PC-9 (cell line): ENCODE results near the gene FCHSD1. TPM values are rescaled to one million over a fixed set of nuclear protein-coding genes. Genes with fewer than 3 reads are reported as not detected.
A peak's percentile ranks its signal among the peaks of the same experiment; 100 is the strongest.

Source experiments
- BruUV-seq: library from RNA; stranded (reverse); fragments of 400-500 nt; replicated peaks from 2 replicates; lab custom pipeline; 2021; lab: Mats Ljungman, UMichigan
- CTCF ChIA-PET: fragments of 300-600 bp; sonication (Branson Sonifier 250); formaldehyde crosslinking; loops from one replicate; lab custom pipeline; 2022; ENCODE audit warnings: antibody characterized with exemption; lab: Charles Lee
- POLR2A ChIA-PET: fragments of 300-600 bp; sonication (Branson Sonifier 250); formaldehyde crosslinking; loops from one replicate; lab custom pipeline; 2022; ENCODE audit warnings: antibody characterized with exemption; ENCODE audit not compliant: unreplicated experiment; lab: Charles Lee
- DNase-seq, 2 experiments: peaks; one replicate each; pipeline versions ENCODE4 v3.0.0 to v3.0.0-alpha.2; 2015 to 2022; ENCODE audit warnings: mixed read lengths in 1 of 2
- H2AFZ ChIP-seq: fragments of 200-600 bp; sonication (generic); 2 replicates; pipeline ENCODE4 v1.8.1; 2017; ENCODE audit warnings: antibody characterized with exemption
- H3F3A ChIP-seq: fragments of 200-600 bp; sonication (generic); 2 replicates; pipeline ENCODE4 v1.8.1; 2017; ENCODE audit warnings: antibody characterized with exemption, mild to moderate bottlenecking, low read depth; ENCODE audit not compliant: insufficient read depth
- H3K27ac ChIP-seq: fragments of 200-600 bp; sonication (generic); 2 replicates; pipeline ENCODE4 v1.6.1; 2016; ENCODE audit warnings: mixed run types
- H3K27me3 ChIP-seq: fragments of 200-600 bp; sonication (generic); 2 replicates; pipeline ENCODE4 v1.6.1; 2016; ENCODE audit warnings: low read depth, mixed run types; ENCODE audit not compliant: insufficient read depth
- H3K36me3 ChIP-seq: fragments of 200-600 bp; sonication (generic); 2 replicates; pipeline ENCODE4 v1.6.1; 2016; ENCODE audit warnings: low read depth, mixed run types
- H3K4me1 ChIP-seq: fragments of 200-600 bp; sonication (generic); replicated peaks from 2 replicates; pipeline ENCODE4 v1.6.1; 2016; ENCODE audit warnings: mixed run types; ENCODE audit not compliant: insufficient read depth
- H3K4me2 ChIP-seq: fragments of 200-600 bp; sonication (generic); 2 replicates; pipeline ENCODE4 v1.6.1; 2017; ENCODE audit warnings: mixed run types
- H3K4me3 ChIP-seq: fragments of 200-600 bp; sonication (generic); 2 replicates; pipeline ENCODE4 v1.6.1; 2016; ENCODE audit warnings: mixed run types
- H3K79me2 ChIP-seq: fragments of 200-600 bp; sonication (generic); 2 replicates; pipeline ENCODE4 v1.6.1; 2017; ENCODE audit warnings: low read depth, mixed run types
- H3K9me2 ChIP-seq: fragments of 200-600 bp; sonication (generic); 2 replicates; pipeline ENCODE4 v1.8.1; 2017; ENCODE audit warnings: mild to moderate bottlenecking; ENCODE audit not compliant: insufficient read depth
- H3K9me3 ChIP-seq: fragments of 200-600 bp; sonication (generic); 2 replicates; pipeline ENCODE4 v1.8.1; 2016; ENCODE audit warnings: low read depth; ENCODE audit not compliant: insufficient read depth
- H4K20me1 ChIP-seq: fragments of 200-600 bp; sonication (generic); 2 replicates; pipeline ENCODE4 v1.8.1; 2017; ENCODE audit not compliant: insufficient read depth
- CTCF ChIP-seq: fragments of 200-600 bp; sonication (generic); conservative IDR thresholded peaks from 2 replicates; pipeline ENCODE4 v1.6.1; 2017; ENCODE audit warnings: mixed run types, antibody characterized with exemption, mild to moderate bottlenecking, moderate library complexity
- EZH2 ChIP-seq: fragments of 200-600 bp; sonication (generic); IDR thresholded peaks from 2 replicates; pipeline ENCODE4 v1.8.0; 2017; ENCODE audit warnings: antibody characterized with exemption, low read depth
- intact Hi-C: fragments of 100-400 bp; cut with micrococcal nuclease; formaldehyde crosslinking; loops from one replicate; pipeline ENCODE4 v1.10.0; 2022; ENCODE audit not compliant: unreplicated experiment
- total RNA-seq: library from RNA; stranded (reverse); gene quantifications from 2 replicates; pipeline ENCODE4 v1.2.3, GENCODE V29; 2021

FCHSD1 gene
- total RNA-seq, 1 experiment from 2014 or later: 36.4 TPM

- Histone ChIP-seq H3K79me2 (no peaks in the 10 kb centered on the region), H3K4me3 (no peak overlapping the region), H3K27ac (no peak overlapping the region), H3K27me3 (no peaks in the 10 kb centered on the region), H3K9me3 (no peaks in the 10 kb centered on the region), H3F3A (peaks cover 18% of the 10 kb centered on the region), H3K9me2 (no peaks in the 10 kb centered on the region), H3K36me3 (peaks cover 5% of the 10 kb centered on the region; the same call in 1 of the 2 replicates), H2AFZ (no peak overlapping the region), H3K4me2 (no peak overlapping the region), H3K4me1 (peaks cover 12% of the 10 kb centered on the region), H4K20me1 (no peaks in the 10 kb centered on the region)
- TF ChIP-seq CTCF (no peak), EZH2 (no peak)
- ChIA-PET POLR2A (no interaction called here), CTCF (no interaction called here)
- no TSS peak for BruUV-seq
- no peak for DNase-seq
- intact Hi-C loops: no loop called here
Observed at GRCh38 chr5:141655020-141655419, 3.8 kb upstream of the FCHSD1 start.

GRCh38 chr5:141654298-141654697, 3.1 kb upstream of the FCHSD1 start:
- Histone ChIP-seq H3K36me3 (peaks cover 5% of the 10 kb centered on the region; the same call in 1 of the 2 replicates), H3K9me3 (no peaks in the 10 kb centered on the region), H3K4me1 (peaks cover 12% of the 10 kb centered on the region), H4K20me1 (no peaks in the 10 kb centered on the region), H2AFZ (no peak overlapping the region), H3K27ac (no peak overlapping the region), H3K4me3 (no peak overlapping the region), H3K9me2 (no peaks in the 10 kb centered on the region), H3K27me3 (no peaks in the 10 kb centered on the region), H3F3A (peaks cover 18% of the 10 kb centered on the region), H3K4me2 (no peak overlapping the region), H3K79me2 (no peaks in the 10 kb centered on the region)
- intact Hi-C loops: no loop called here
- no peak for DNase-seq
- BruUV-seq: no TSS peak
- TF ChIP-seq CTCF (no peak), EZH2 (no peak)
- CTCF ChIA-PET: no interaction called here
- POLR2A ChIA-PET: no interaction called here

GRCh38 chr5:141651728-141652105, 499 bp upstream of the FCHSD1 start:
- Histone ChIP-seq H3K9me2 (no peaks in the 10 kb centered on the region), H3K4me3 (peak overlapping the region; percentile 69), H3F3A (peaks cover 18% of the 10 kb centered on the region), H2AFZ (peak overlapping the region; percentile 95), H3K27ac (no peak overlapping the region), H3K9me3 (no peaks in the 10 kb centered on the region), H3K79me2 (no peaks in the 10 kb centered on the region), H3K4me2 (peak overlapping the region; percentile 77), H4K20me1 (no peaks in the 10 kb centered on the region), H3K27me3 (no peaks in the 10 kb centered on the region), H3K36me3 (no peaks in the 10 kb centered on the region; the same call in 1 of the 2 replicates), H3K4me1 (peaks cover 12% of the 10 kb centered on the region)
- BruUV-seq: TSS peak; percentile 90
- no peak for TF ChIP-seq CTCF
- TF ChIP-seq EZH2: no peak
- DNase-seq: no peak
- POLR2A ChIA-PET: interaction anchor here (0.6 to 0.7 kb wide), 2 partner anchors 16 to 514 kb away, joined by 3 to 6 read pairs; no protein-coding TSS in a partner anchor
- CTCF ChIA-PET: no interaction called here
- intact Hi-C loops: loop anchor here (1.0 kb wide), 1 partner anchor 13 kb away; no protein-coding TSS in a partner anchor
